A549 (cell line): ENCODE measurements around the gene NFIA. TPM values are rescaled to one million over a fixed set of nuclear protein-coding genes. Genes with fewer than 3 reads are reported as not detected.

Experiments
- ATAC-seq, 2 experiments: fragments of 200-7000 bp in 1 of 2; fragments of >200 bp in 1 of 2; cut with Nextera tagmentation in 1 of 2; cut with Tn5 transposase in 1 of 2; 3 replicates each; pipeline versions ENCODE4 v1.8.0 to v1.9.1; 2018 to 2020; ENCODE audit warnings: mild to moderate bottlenecking in 1 of 2, moderate library complexity in 1 of 2
- CTCF ChIA-PET: fragments of 300-600 bp; sonication (Branson Sonifier 250); formaldehyde crosslinking; extraction: SDS; loops from one replicate; lab custom pipeline; 2021; ENCODE audit warnings: antibody characterized with exemption, inconsistent platforms; lab: Yijun Ruan, JAX
- POLR2A ChIA-PET: fragments of 350-600 bp; formaldehyde crosslinking; extraction: SDS; loops from one replicate; lab custom pipeline; 2021; ENCODE audit warnings: antibody characterized with exemption, inconsistent platforms; lab: Yijun Ruan, JAX
- DNase-seq, 2 experiments: peaks; one replicate each; pipeline versions ENCODE4 v3.0.0 to v3.0.0-alpha.2; 2011 to 2016; ENCODE audit warnings: low read depth in 1 of 2, low spot score in 1 of 2
- FAIRE-seq: peaks from 2 replicates; lab custom pipeline; 2011; peaks lifted over from hg19 to GRCh38; lab: Jason Lieb, UNC
- H3K27ac ChIP-seq, 2 experiments: fragments of >200 bp; sonication (Bioruptor Twin); formaldehyde crosslinking; 3 replicates each; pipeline ENCODE4 v1.5.1; 2016 to 2017
- H3K4me1 ChIP-seq: fragments of >200 bp; sonication (Bioruptor Twin); formaldehyde crosslinking; 3 replicates; pipeline ENCODE4 v1.6.1; 2016
- H3K4me2 ChIP-seq: fragments of >200 bp; sonication (Bioruptor Twin); formaldehyde crosslinking; 3 replicates; pipeline ENCODE4 v1.6.1; 2016
- H3K4me3 ChIP-seq: fragments of >200 bp; sonication (Bioruptor Twin); formaldehyde crosslinking; 3 replicates; pipeline ENCODE4 v1.5.1; 2016
- H3K9me3 ChIP-seq: fragments of >200 bp; sonication (Bioruptor Twin); formaldehyde crosslinking; 3 replicates; pipeline ENCODE4 v1.6.1; 2016
- ATOH8 ChIP-seq: fragments of 250-450 bp; sonication (Bioruptor Pico); IDR thresholded peaks from 2 replicates; pipeline ENCODE4 v1.5.0; 2020; ENCODE audit warnings: low read depth, mild to moderate bottlenecking, moderate library complexity
- BHLHE40 ChIP-seq: IDR thresholded peaks from 2 replicates; pipeline ENCODE4 v1.6.1; 2012; ENCODE audit warnings: low read depth, low read length, inconsistent platforms
- CBX2 ChIP-seq: fragments of 200-600 bp; sonication (generic); IDR thresholded peaks from 2 replicates; pipeline ENCODE4 v1.6.1; 2016; ENCODE audit warnings: low read depth, mild to moderate bottlenecking, borderline replicate concordance
- CBX8 ChIP-seq: fragments of 200-600 bp; sonication (generic); IDR thresholded peaks from 2 replicates; pipeline ENCODE4 v1.6.1; 2016
- E2F6 ChIP-seq: IDR thresholded peaks from 2 replicates; pipeline ENCODE4 v1.6.1; 2012; ENCODE audit warnings: low read depth, borderline replicate concordance
- ELK1 ChIP-seq: fragments of 150-350 bp; IDR thresholded peaks from 2 replicates; pipeline ENCODE4 v1.6.1; 2014; ENCODE audit warnings: low read depth, mild to moderate bottlenecking, low read length
- FOSL2 ChIP-seq, 2 experiments: fragments of 450-650 bp in 1 of 2; fragments of >200 bp in 1 of 2; sonication (Bioruptor Twin) in 1 of 2; formaldehyde crosslinking; IDR thresholded peaks; 2 replicates each; pipeline versions ENCODE4 v1.5.0 to v1.6.1; 2016 to 2020; ENCODE audit warnings: mild to moderate bottlenecking in 1 of 2, moderate library complexity in 1 of 2
- GATA3 ChIP-seq: IDR thresholded peaks from 2 replicates; pipeline ENCODE4 v1.6.1; 2012; ENCODE audit warnings: borderline replicate concordance
- HEYL ChIP-seq: fragments of 250-450 bp; sonication (Bioruptor Pico); IDR thresholded peaks from 2 replicates; pipeline ENCODE4 v1.8.0; 2021; ENCODE audit warnings: mild to moderate bottlenecking, moderate library complexity
- HOXB13 ChIP-seq: fragments of 250-450 bp; sonication (Bioruptor Pico); IDR thresholded peaks from 2 replicates; pipeline ENCODE4 v1.5.0; 2020; ENCODE audit warnings: low read depth, mild to moderate bottlenecking, moderate library complexity
- HOXB5 ChIP-seq: fragments of 250-450 bp; sonication (Bioruptor Pico); IDR thresholded peaks from 2 replicates; pipeline ENCODE4 v1.5.0; 2020; ENCODE audit warnings: mild to moderate bottlenecking, moderate library complexity
- MAX ChIP-seq: IDR thresholded peaks from 2 replicates; pipeline ENCODE4 v1.6.1; 2012
- MAZ ChIP-seq: fragments of 150-350 bp; IDR thresholded peaks from 2 replicates; pipeline ENCODE4 v1.6.1; 2014; ENCODE audit warnings: antibody characterized with exemption, low read depth, low read length, borderline replicate concordance
- NPAS2 ChIP-seq: fragments of 250-450 bp; sonication (Bioruptor Pico); IDR thresholded peaks from 2 replicates; pipeline ENCODE4 v1.8.0; 2022; ENCODE audit warnings: mild to moderate bottlenecking, moderate library complexity, borderline replicate concordance
- PHF8 ChIP-seq: fragments of 200-600 bp; sonication (generic); IDR thresholded peaks from 2 replicates; pipeline ENCODE4 v1.6.1; 2016; ENCODE audit warnings: low read depth, mild to moderate bottlenecking, antibody characterized with exemption, moderate library complexity, borderline replicate concordance
- RAD21 ChIP-seq, 2 experiments: fragments of >200 bp in 1 of 2; sonication (Bioruptor Twin) in 1 of 2; formaldehyde crosslinking in 1 of 2; IDR thresholded peaks in 1 of 2; conservative IDR thresholded peaks in 1 of 2; 2 replicates in 1 of 2; 3 replicates in 1 of 2; pipeline ENCODE4 v1.6.1; 2012 to 2018; ENCODE audit warnings: inconsistent platforms in 1 of 2
- RARB ChIP-seq: fragments of 250-450 bp; sonication (Bioruptor Pico); IDR thresholded peaks from 2 replicates; pipeline ENCODE4 v1.8.0; 2021; ENCODE audit warnings: mild to moderate bottlenecking, moderate library complexity
- SMC3 ChIP-seq: fragments of >200 bp; sonication (Bioruptor Twin); formaldehyde crosslinking; IDR thresholded peaks from 3 replicates; pipeline ENCODE4 v1.6.1; 2018; ENCODE audit warnings: inconsistent platforms
- TFCP2L1 ChIP-seq: fragments of 250-450 bp; sonication (Bioruptor Pico); IDR thresholded peaks from 2 replicates; pipeline ENCODE4 v1.5.0; 2021; ENCODE audit warnings: mild to moderate bottlenecking
- USF2 ChIP-seq: fragments of 450-650 bp; IDR thresholded peaks from 2 replicates; pipeline ENCODE4 v1.6.1; 2014; ENCODE audit warnings: antibody characterized with exemption
- ZFP36 ChIP-seq: fragments of 450-650 bp; IDR thresholded peaks from 2 replicates; pipeline ENCODE4 v1.6.1; 2014; ENCODE audit warnings: borderline replicate concordance; ENCODE audit not compliant: partially characterized antibody
- WGBS: methylation state at CpG from one replicate; pipeline ENCODE4 v1.1.6; 2017; ENCODE audit errors: missing lambda C conversion rate; 5-methylcytosine and 5-hydroxymethylcytosine counted together
- polyA plus RNA-seq, 4 experiments: library from polyadenylated mRNA; depleted of rRNA in 3 of 4; stranded (reverse); fragments of >200 nt; fragmentation: RNase III in 1 of 4; extraction: RNeasy Plus Mini Kit Qiagen cat#74134 plus additional on column Dnase treatment in 1 of 4; gene quantifications; 2 replicates in 3 of 4; 3 replicates in 1 of 4; pipeline ENCODE4 v1.2.3, GENCODE V29; 2011 to 2017

Gene NFIA
- polyA plus RNA-seq, 2 of the 4 experiments (the other 2 are of a cell fraction): 6.5 to 25.8 TPM

- no peak overlapping the region for H3K27ac ChIP-seq
- TF ChIP-seq RARB (no peak), HOXB13 (CRISPR knock-in tag) (no peak), GATA3 (no peak), CBX2 (no peak), PHF8 (no peak), ELK1 (no peak), MAX (no peak), CBX8 (no peak), BHLHE40 (no peak), ATOH8 (CRISPR knock-in tag) (no peak), TFCP2L1 (CRISPR knock-in tag) (no peak), ZFP36 (no peak), HEYL (no peak), E2F6 (no peak), HOXB5 (no peak)
- DNase-seq (no peak), FAIRE-seq (no peak), ATAC-seq (no peak)
- CTCF ChIA-PET: no interaction called here
- no peak overlapping the region for H3K4me2 ChIP-seq
- POLR2A ChIA-PET: no interaction called here
- no peak overlapping the region for H3K4me3 ChIP-seq
- H3K4me1 ChIP-seq: peaks cover 11% of the 10 kb centered on the region; the same call in 2 of the 3 replicates
- WGBS: 91% methylated on average over 5 of the region's 5 CpGs
- no peaks in the 10 kb centered on the region for H3K9me3 ChIP-seq
Observed at GRCh38 chr1:61357539-61357938, 275.2 kb downstream of the NFIA start.

- DNase-seq: no peak
- CTCF ChIA-PET: interaction anchor here (1.2 kb wide), 1 partner anchor 279 kb away, joined by 3 read pairs; no protein-coding TSS in a partner anchor
- POLR2A ChIA-PET: no interaction called here
- Histone ChIP-seq H3K27ac (peak overlapping the region; percentile 52 to 55; a peak in 4 of 6 replicates), H3K4me1 (peaks cover 11% of the 10 kb centered on the region; the same call in 2 of the 3 replicates), H3K9me3 (no peaks in the 10 kb centered on the region), H3K4me2 (peak overlapping the region; percentile 13; the same call in 1 of the 3 replicates), H3K4me3 (no peak overlapping the region)
- 90% methylated on average over 7 of the region's 8 CpGs for WGBS
- no peak for FAIRE-seq
- peak in 1 of 2 experiments; percentile 46; a peak in 1 of 6 replicates for ATAC-seq
- TF ChIP-seq SMC3 (no peak), USF2 (no peak), MAZ (no peak), RAD21 (conservative IDR thresholded peaks at IDR 0.05 in 1 of 2, IDR thresholded peaks at IDR 0.05 in 1 of 2) (no peak), CBX8 (no peak), FOSL2 (IDR thresholded peaks at IDR 0.05) (no peak), FOSL2 (CRISPR knock-in tag; IDR thresholded peaks at IDR 0.05) (no peak), NPAS2 (CRISPR knock-in tag) (no peak)
Observed at GRCh38 chr1:61358770-61359455, 276.6 kb downstream of the NFIA start.
